ENCODE measurements around the gene ABCD1.

GRCh38 chrX:153766871-153767673 is 42.4 kb downstream of the ABCD1 start:
- no peak for TF ChIP-seq CTCF (IDR thresholded peaks at IDR 0.05; ENCODE audit: low read length)
- TF ChIP-seq EZH2 (IDR thresholded peaks at IDR 0.05; ENCODE audit: borderline replicate concordance, low read length): no peak

Measured in OCI-LY1 (cell line).